ENCODE data around the gene MRAP.
A peak's percentile ranks its signal among the peaks of the same experiment; 100 is the strongest.

MRAP gene

DNA sequence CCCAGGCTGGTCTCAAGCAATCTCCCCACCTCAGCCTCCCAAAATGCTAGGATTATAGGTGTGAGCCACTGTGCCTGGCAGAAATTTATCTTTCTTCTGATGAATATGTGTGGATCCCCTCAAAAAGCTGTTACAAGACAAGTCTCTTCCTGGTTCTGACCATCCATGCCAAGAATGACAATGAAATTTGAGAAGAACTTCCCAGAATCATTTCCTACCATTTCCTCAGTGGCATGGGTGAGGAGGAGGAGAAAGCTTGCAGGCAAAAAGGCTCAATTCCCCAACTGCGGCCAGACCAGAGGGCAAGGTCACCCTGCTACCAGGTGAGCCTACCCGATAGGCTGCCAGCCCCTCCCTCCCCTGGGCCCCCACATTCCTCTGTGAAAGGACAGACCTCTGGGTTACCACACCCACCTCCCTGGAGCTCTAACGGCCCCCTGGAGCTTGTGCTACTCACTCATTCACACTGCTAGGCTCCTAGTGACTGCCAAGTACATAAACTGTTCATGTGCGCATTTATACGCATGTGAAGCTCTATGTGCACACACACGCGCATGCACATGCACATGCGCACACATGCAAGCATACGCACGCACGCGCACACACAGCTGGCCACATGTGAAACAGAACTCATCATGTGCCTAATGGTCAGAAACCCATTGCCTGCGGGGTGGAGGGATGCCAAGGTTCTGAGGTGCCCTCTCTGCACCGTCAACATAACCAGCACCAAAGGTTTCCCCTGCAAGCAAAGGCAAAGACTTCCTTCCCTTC is 17.0 kb downstream of the MRAP start:
- TF ChIP-seq, protein P1, sequence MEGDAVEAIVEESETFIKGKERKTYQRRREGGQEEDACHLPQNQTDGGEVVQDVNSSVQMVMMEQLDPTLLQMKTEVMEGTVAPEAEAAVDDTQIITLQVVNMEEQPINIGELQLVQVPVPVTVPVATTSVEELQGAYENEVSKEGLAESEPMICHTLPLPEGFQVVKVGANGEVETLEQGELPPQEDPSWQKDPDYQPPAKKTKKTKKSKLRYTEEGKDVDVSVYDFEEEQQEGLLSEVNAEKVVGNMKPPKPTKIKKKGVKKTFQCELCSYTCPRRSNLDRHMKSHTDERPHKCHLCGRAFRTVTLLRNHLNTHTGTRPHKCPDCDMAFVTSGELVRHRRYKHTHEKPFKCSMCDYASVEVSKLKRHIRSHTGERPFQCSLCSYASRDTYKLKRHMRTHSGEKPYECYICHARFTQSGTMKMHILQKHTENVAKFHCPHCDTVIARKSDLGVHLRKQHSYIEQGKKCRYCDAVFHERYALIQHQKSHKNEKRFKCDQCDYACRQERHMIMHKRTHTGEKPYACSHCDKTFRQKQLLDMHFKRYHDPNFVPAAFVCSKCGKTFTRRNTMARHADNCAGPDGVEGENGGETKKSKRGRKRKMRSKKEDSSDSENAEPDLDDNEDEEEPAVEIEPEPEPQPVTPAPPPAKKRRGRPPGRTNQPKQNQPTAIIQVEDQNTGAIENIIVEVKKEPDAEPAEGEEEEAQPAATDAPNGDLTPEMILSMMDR (IDR thresholded peaks at IDR 0.05): no peak
- no peak for DNase-seq (ENCODE audit: low spot score)
- Histone ChIP-seq H3K4me3 (no peak overlapping the region), H3K27ac (no peak overlapping the region)

DNA sequence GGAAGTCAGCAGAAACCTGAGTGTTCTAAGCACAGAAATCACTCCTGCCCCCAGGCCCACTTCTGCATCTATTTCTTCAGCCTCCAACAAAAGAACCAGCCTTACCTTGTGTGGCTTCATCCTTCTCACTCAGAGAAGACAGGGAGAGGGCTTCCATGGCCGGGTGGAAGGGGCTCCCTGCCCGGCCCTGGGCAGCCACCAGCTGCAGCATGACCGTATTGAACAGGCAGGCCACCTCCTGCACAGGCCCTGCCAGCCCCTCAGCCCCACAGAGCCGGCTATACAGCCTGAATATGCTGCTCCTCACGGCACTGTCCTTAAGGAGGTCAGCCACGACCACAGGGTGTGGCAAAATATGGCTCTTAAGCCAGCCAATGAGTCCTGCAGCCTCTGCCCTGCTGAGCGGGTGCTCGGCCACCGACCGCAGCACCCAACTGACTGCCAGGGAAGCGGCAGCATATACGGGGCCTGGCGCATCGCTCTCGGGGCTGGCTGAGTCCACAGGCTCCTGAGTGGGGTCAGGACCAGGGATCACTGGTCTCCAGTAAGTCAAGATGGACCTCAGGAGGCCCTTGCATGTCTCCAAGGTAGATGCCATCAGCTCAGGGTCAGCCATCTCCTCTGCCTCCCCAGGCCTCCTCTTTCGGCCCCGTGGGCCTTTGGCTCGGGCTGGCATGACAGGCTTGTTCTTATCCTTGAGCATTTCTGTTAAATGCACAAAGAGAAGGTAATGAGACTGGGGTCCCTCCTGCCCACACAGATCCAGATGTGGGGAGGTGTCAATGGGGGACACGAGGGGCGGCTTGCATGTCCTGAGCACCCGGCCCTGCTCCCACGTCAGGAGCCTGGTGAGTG is 17.9 kb downstream of the MRAP start:
- TF ChIP-seq, protein P1 (IDR thresholded peaks at IDR 0.05): no peak
- DNase-seq (ENCODE audit: low spot score): no peak
- Histone ChIP-seq H3K27ac (no peak overlapping the region), H3K4me3 (no peak overlapping the region)

DNA sequence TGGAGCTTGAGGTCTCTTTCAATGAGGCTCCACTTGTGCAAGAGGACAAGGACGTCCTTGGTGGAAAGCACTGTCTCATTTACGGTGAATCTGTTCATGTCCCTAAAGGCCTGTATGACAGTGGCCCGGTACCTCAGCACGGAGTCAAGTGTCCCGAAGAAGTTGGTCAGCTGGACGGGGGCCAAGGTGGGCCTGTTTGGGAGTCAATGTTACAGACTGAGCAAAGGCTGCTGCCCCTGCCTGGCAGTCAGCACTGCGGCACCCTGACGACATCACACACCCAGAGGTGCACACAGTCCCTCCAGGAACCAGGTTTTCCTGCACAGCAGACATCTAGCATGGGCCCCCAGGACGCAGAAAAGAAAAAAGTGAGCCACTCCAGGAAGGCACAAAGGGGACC is 19.1 kb downstream of the MRAP start:
- DNase-seq (ENCODE audit: low spot score): no peak
- TF ChIP-seq, protein P1 (IDR thresholded peaks at IDR 0.05): no peak
- Histone ChIP-seq H3K4me3 (no peak overlapping the region), H3K27ac (no peak overlapping the region)

DNA sequence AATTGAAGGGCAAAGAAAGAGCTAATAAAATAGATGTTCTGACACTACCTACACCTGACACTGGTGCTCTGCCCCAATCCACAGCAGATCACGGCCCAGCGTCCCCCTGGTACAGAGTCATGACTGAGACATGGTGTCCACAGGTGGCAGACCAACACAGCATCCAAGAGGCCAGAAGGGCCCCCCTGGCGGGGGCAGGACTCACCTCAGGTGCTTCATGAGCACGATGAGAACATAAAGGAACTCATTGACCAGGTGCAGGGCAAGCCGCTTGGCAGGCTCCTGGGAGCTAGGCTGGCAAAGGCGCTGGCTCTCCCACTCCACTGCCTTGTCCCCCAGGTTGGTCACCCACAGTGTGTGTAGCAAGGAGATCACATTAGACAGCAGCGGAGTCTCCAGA is 20.4 kb downstream of the MRAP start:
- H3K27ac ChIP-seq: no peak overlapping the region
- TF ChIP-seq, protein P1 (IDR thresholded peaks at IDR 0.05): no peak
- no peak for DNase-seq (ENCODE audit: low spot score)
- no peak overlapping the region for H3K4me3 ChIP-seq

DNA sequence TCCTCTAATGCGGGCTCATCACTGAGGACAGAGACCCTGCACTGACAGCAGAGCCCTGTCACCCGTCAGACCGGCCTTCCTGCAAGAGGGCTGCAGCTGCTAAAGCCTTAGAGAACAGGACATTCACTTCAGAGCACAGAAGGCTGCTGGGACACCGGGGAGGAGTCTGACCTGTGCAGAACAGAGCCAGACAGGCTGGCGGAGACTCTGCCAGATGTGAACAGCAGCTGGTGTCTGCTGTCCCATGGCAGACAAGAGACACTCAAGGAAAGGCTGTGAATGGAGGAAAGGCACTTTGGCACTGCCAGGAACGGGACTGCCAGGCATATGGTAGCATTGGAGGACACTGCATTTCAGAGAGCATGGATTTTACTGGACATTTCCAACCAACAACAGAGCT is 21.4 kb downstream of the MRAP start:
- Histone ChIP-seq H3K27ac (no peak overlapping the region), H3K4me3 (no peak overlapping the region)
- TF ChIP-seq, protein P1 (IDR thresholded peaks at IDR 0.05): no peak
- peak; percentile 41 for DNase-seq (ENCODE audit: low spot score)

DNA sequence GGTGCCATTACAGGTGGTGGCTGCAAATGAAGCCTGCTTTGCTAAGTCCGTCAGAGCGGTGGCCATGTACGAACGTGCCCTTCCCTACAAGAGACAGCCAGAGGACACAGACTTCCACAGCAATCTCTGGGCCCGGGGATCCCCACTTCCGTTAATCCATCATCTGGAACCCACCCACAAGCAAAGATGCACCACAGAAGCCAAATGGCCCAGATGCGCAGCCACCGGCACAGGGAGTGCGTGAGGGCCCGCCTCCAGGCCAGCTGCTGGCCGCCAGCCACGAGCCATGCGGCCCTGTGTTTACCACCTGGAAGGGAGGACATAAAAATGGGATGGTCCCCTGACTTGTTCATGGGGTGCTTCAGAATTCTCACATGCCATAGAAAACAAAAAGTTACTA is 22.1 kb downstream of the MRAP start:
- peak; percentile 52 for DNase-seq (ENCODE audit: low spot score)

More for the DNA sequence above, 22.1 kb downstream of the MRAP start:
- H3K4me3 ChIP-seq: no peak overlapping the region
- no peak overlapping the region for H3K27ac ChIP-seq
- TF ChIP-seq, protein P1 (IDR thresholded peaks at IDR 0.05): no peak

Measured in coronary artery (tissue), 2 donors.